Breast epithelium (tissue), 3 donors: ENCODE data around the gene CYB5A.

ENCODE experiments used
- CTCF ChIP-seq, 3 donors: fragments of 450-650 bp; IDR thresholded peaks; one replicate each; pipeline ENCODE4 v1.5.1; 2016 to 2017; ENCODE audit warnings: antibody characterized with exemption in 3 of 3, mild to moderate bottlenecking in 3 of 3, moderate library complexity in 3 of 3
- POLR2AphosphoS5 ChIP-seq, 3 donors: sonication (generic); formaldehyde crosslinking; IDR thresholded peaks; one replicate each; pipeline ENCODE4 v1.6.1; 2017; ENCODE audit warnings: antibody characterized with exemption in 3 of 3

GRCh38 chr18:74289137-74289536 is 2.6 kb downstream of the CYB5A start:
- TF ChIP-seq CTCF (IDR thresholded peaks at IDR 0.05) (no peak), POLR2AphosphoS5 (IDR thresholded peaks at IDR 0.05) (no peak)
